Activated CD4-positive, CD25-positive, alpha-beta regulatory T cell treated with anti-CD3 and anti-CD28 coated beads, Interleukin-2, amount 50 U/mL, for 24 hours (primary cell): ENCODE measurements around the gene MROH7.

Source experiments
- ATAC-seq, 2 donors: fragments of 150-1000 bp; cut with Tn5 transposase; one replicate each; pipeline ENCODE4 v1.10.0; 2021; ENCODE audit warnings: mild to moderate bottlenecking in 1 of 2, moderate library complexity in 1 of 2

MROH7 gene

GRCh38 chr1:54640863-54641836 lies at the start of gene MROH7:
TSS of gene MROH7 (plus strand) at chr1:54641786. CDS start at chr1:54652927, 11,141 bp downstream.
- ATAC-seq: no peak

GRCh38 chr1:54593571-54594160 lies 47.9 kb upstream of the MROH7 start:
- ATAC-seq: no peak

- ATAC-seq: no peak
Measured at GRCh38 chr1:54594463-54594862, 47.1 kb upstream of the MROH7 start.

- ATAC-seq: no peak
Measured at GRCh38 chr1:54595956-54596498, 45.6 kb upstream of the MROH7 start.

GRCh38 chr1:54596756-54597155 lies 44.8 kb upstream of the MROH7 start:
- ATAC-seq: no peak

GRCh38 chr1:54597455-54598030 lies 44.0 kb upstream of the MROH7 start:
- ATAC-seq: no peak

GRCh38 chr1:54599211-54599823 lies 42.3 kb upstream of the MROH7 start:
- ATAC-seq: no peak

GRCh38 chr1:54600947-54601721 lies 40.5 kb upstream of the MROH7 start:
- ATAC-seq: no peak

- ATAC-seq: no peak
Measured at GRCh38 chr1:54601730-54602129, 39.9 kb upstream of the MROH7 start.

GRCh38 chr1:54602554-54602953 lies 39.0 kb upstream of the MROH7 start:
- no peak for ATAC-seq

GRCh38 chr1:54603241-54603640 lies 38.3 kb upstream of the MROH7 start:
- ATAC-seq: no peak

GRCh38 chr1:54604051-54604450 lies 37.5 kb upstream of the MROH7 start:
- ATAC-seq: no peak

GRCh38 chr1:54604572-54605370 lies 36.8 kb upstream of the MROH7 start:
- no peak for ATAC-seq

GRCh38 chr1:54606096-54606989 lies 35.2 kb upstream of the MROH7 start:
- ATAC-seq: no peak

- ATAC-seq: no peak
Measured at GRCh38 chr1:54606990-54607325, 34.6 kb upstream of the MROH7 start.

GRCh38 chr1:54607821-54608565 lies 33.6 kb upstream of the MROH7 start:
- no peak for ATAC-seq

- no peak for ATAC-seq
Measured at GRCh38 chr1:54608566-54609230, 32.9 kb upstream of the MROH7 start.

- ATAC-seq: no peak
Measured at GRCh38 chr1:54609301-54609921, 32.2 kb upstream of the MROH7 start.

- no peak for ATAC-seq
Measured at GRCh38 chr1:54610048-54610447, 31.5 kb upstream of the MROH7 start.
